GM11168 (cell line): Measurements from ENCODE around the gene GPX1.
"Not testable (repeated sequence)": the region's sequence is repeated elsewhere in the genome, so short reads cannot be mapped to it uniquely, and the experiment has no call there.

Experiments
- in situ Hi-C: fragments of 300-500 bp; cut with MboI; formaldehyde crosslinking; loops from one replicate; pipeline ENCODE4 v1.12.0; 2022; ENCODE audit warnings: low sequenced_read_pairs; ENCODE audit not compliant: unreplicated experiment

Gene GPX1

GRCh38 chr3:49358217-49358883 is at the start of gene GPX1:
GPX1 (minus strand) TSS chr3:49358353; CDS start chr3:49358278, 75 bp downstream.
- in situ Hi-C loops = no loop called here

- in situ Hi-C loops = no loop called here
Observed at GRCh38 chr3:49406571-49407565, 48.7 kb upstream of the GPX1 start.

DNA sequence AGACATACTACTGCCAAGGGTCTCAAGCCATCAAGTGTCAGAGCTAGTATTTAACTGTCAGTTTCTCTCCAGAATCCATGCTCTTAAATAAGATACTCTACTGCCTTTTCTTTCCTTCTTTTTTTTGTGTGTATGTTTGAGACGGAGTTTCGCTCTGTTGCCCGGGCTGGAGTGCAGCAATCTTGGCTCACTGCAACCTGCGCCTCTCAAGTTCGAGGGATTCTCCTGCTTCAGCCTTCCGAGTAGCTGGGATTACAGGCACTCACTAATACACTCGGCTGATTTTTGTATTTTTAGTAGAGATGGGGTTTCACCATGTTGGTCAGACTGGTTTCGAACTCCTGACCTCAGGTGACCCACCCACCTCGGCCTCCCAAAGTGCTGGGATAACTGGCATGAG is 47.4 kb upstream of the GPX1 start:
- in situ Hi-C loops = not testable (repeated sequence)

- in situ Hi-C loops = no loop called here
Observed at GRCh38 chr3:49403891-49404290, 45.7 kb upstream of the GPX1 start.

- in situ Hi-C loops = no loop called here
Observed at GRCh38 chr3:49401766-49402165, 43.6 kb upstream of the GPX1 start.

GRCh38 chr3:49399461-49399860 is 41.3 kb upstream of the GPX1 start:
- in situ Hi-C loops = no loop called here

GRCh38 chr3:49397470-49397869 is 39.3 kb upstream of the GPX1 start:
- in situ Hi-C loops = no loop called here

- in situ Hi-C loops = not testable (repeated sequence)
Observed at GRCh38 chr3:49391310-49391709, 33.2 kb upstream of the GPX1 start.

- in situ Hi-C loops = no loop called here
Observed at GRCh38 chr3:49389297-49389696, 31.1 kb upstream of the GPX1 start.

- in situ Hi-C loops = no loop called here
Observed at GRCh38 chr3:49388289-49388820, 30.2 kb upstream of the GPX1 start.

DNA sequence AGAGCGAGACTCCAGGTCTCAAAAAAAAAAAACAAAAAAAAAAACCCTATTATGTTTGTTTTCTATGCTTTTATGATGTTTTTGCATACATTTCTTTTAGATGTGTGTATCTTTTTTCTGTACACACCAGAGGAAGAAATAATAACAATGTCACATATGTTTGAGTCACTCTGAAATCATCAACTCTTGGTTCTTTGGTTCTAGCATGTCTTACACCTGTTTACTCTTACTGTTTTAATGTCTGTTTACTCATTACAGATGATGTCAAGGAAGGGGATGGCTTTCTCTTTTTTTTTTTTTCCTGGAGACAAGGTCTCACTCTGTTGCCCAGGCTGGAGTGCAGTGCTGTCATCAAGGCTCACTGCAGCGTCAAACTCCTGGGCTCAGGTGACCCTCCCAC is 29.6 kb upstream of the GPX1 start:
- in situ Hi-C loops = no loop called here

GRCh38 chr3:49386056-49386756 is 28.1 kb upstream of the GPX1 start:
- in situ Hi-C loops = no loop called here

GRCh38 chr3:49385617-49386016 is 27.5 kb upstream of the GPX1 start:
- in situ Hi-C loops = no loop called here

DNA sequence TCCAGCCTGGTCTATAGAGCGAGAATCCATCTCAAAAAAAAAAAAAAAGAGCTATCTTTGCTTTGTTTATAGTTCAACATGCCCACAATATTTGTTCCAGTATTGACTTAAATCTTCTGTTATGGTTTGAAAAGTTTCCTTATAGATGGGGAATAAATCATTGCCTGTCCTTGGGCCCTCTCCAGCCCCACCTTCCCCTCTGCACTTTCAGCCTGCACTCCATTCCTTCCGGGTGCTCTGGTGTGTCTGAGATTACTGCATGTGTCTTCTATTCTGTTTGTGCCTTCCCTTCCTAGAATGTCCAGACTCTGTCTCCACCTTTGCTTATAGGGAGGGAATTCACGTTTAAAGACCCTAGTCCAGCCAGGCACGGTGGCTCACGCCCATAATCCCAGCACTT is 25.2 kb upstream of the GPX1 start:
- in situ Hi-C loops = no loop called here

DNA sequence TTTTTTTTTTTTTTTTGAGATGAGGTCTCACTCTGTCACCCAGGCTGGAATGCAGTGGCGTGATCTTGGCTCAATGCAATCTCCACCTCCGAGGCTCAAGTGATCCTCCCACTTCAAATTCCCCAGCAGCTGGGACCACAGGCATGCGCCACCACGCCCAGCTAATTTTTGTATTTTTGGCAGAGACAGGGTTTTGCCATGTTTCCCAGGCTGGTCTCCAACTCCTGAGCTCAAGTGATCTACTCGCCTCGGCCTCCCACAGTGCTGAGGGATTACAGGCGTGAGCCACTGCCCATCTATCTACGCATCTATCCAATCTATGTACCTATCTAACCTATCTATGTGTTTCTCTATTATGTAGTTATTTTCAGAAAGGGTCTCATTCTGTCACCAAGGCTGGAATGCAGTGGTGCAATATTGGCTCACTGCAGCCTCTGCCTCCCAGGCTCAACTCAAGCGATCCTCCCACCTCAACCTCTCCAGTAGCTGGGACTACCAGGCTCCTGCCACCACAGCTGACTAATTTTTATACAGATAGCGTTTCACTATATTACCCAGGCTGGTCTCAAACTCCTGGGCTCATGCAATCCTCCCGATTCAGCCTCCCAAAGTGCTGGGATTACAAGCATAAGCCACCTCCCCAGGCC is 20.2 kb upstream of the GPX1 start:
- in situ Hi-C loops = no loop called here

DNA sequence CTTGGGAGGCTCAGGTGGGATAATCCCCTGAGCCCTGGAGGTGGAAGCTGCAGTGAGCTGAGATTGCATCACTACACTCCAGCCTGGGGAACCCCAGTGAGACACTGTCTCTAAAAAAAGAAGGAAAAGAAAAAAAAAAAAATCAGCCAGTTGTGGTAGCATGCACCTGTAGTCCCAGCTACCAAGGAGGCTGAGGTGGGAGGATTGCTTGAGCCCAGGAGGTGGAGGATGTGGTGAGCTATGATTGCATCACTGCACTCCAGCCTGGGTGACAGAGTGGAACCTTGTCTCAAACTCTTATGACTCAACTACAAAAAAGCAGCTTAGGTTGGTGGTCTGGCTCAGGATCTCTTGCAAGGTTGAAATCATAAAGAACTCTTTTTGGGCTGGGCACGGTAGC is 19.3 kb upstream of the GPX1 start:
- in situ Hi-C loops = no loop called here

DNA sequence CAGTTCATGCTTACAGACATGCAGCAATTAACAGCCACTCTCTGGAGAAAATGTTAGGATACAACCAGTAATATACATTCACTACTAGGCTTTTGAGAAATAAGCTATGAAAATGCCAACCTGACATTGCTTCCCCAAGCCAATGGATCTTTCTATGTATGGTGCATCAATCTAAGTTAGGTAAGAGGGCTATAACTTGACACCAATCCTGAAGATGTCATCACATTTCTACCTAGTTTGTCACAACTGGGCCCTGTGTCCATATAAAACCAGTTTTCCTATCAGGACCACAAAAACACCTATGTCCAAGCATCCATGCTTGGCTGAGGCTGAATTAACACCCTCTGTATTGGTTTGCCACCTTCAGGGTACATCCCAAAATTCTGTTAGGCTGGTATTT is 13.8 kb upstream of the GPX1 start:
- in situ Hi-C loops = no loop called here

GRCh38 chr3:49370585-49371290 is 12.6 kb upstream of the GPX1 start:
- in situ Hi-C loops = no loop called here

GRCh38 chr3:49362561-49362960 is 4.4 kb upstream of the GPX1 start:
- in situ Hi-C loops = no loop called here

DNA sequence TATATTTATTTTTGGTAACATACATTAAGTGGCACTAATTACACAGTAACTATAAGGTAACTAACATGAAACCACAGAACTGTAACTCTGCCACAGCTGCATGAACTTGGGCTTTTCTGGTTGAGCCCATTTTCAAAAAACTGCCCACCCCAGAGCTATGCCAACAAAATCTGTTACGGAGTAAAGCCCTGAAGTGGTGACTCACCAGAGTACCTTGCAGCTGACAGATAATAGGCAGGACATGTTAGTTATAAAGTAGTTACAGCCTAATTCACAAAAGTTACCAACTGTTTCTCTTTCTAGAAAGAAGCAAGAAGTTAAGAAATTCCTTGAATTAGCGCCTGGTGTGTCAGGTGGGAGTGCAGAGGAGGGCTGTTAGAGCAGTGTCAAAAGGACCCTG is 1.5 kb upstream of the GPX1 start:
- in situ Hi-C loops = no loop called here
